ENCODE measurements around the gene PROSER1. TPM values are rescaled to one million over a fixed set of nuclear protein-coding genes. Genes with fewer than 3 reads are reported as not detected.

PROSER1 gene
- total and polyA plus RNA-seq, 10 of the 15 experiments (the other 5 are each of a cell fraction or from before 2014, with no cell fraction given): 14.3 to 66.0 (median 26.9) TPM

DNA sequence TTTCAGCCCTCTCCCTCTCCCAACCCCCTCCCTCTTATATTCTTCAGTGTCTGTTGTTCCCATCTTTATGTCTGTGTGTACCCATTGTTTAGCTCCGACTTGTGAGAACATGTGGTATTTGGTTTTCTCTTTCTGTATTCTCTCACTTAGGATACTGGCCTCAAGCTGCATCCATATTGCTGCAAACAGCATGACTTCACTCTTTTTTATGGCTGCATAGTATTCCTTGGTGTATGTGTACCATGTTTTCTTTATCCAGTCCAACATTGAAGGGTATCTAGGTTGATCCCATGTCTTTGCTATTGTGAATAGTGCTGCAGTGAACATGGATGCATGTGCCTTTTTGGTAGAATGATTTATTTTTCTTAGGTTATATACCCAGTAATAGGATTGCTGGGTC is 18.1 kb upstream of the PROSER1 start (continued):
- TF ChIP-seq, protein P1, sequence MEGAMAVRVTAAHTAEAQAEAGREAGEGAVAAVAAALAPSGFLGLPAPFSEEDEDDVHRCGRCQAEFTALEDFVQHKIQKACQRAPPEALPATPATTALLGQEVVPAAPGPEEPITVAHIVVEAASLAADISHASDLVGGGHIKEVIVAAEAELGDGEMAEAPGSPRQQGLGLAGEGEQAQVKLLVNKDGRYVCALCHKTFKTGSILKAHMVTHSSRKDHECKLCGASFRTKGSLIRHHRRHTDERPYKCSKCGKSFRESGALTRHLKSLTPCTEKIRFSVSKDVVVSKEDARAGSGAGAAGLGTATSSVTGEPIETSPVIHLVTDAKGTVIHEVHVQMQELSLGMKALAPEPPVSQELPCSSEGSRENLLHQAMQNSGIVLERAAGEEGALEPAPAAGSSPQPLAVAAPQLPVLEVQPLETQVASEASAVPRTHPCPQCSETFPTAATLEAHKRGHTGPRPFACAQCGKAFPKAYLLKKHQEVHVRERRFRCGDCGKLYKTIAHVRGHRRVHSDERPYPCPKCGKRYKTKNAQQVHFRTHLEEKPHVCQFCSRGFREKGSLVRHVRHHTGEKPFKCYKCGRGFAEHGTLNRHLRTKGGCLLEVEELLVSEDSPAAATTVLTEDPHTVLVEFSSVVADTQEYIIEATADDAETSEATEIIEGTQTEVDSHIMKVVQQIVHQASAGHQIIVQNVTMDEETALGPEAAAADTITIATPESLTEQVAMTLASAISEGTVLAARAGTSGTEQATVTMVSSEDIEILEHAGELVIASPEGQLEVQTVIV (IDR thresholded peaks at IDR 0.05; ENCODE audit: borderline replicate concordance, partially characterized antibody): no peak
- no peak for TF ChIP-seq SUZ12 (IDR thresholded peaks at IDR 0.05; ENCODE audit: unreplicated experiment)

DNA sequence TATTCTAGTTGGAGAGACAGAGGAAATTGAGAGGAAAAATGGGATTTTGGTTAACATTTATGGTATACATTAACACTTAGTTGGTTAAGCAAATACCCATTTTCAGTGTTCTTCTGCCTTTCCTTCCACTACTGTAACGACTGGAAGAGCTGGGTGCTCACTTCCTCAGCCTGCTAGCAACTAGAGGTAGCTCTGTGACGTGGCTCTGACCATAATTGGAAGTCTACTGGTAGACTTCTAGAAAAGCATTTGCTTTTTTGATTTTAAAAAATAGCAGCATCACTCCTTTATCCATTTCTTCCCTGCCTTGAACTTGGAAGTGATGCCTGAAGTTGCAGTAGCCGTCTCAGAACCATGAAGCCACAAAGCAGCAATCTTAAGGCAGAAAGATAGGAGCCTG is 16.2 kb upstream of the PROSER1 start:
- CTCF ChIA-PET: interaction anchor here (1.0 to 2.5 kb wide), 3 partner anchors 558 to 617 kb away, joined by 3 to 8 read pairs (median 3); no protein-coding TSS in a partner anchor
- Histone ChIP-seq H3K36me3 (ENCODE audit: control insufficient read depth in 2 of 2, insufficient read depth in 2 of 2, low read length in 1 of 2) (0 out of 4 replicates have a peak, but pooled peaks cover 0 to 3% of the 10 kb centered on the region in 2 experiments), H3K27ac (ENCODE audit: control insufficient read depth, insufficient read depth) (no peak overlapping the region), H3K9me3 (replicated peaks; ENCODE audit: control insufficient read depth, insufficient read depth, low read length) (no peaks in the 10 kb centered on the region; the same call in 2 of the 3 replicates), H3K27me3 (replicated peaks in 1 of 2; ENCODE audit: control insufficient read depth in 2 of 2, insufficient read depth in 2 of 2, low read length in 1 of 2) (no peaks in the 10 kb centered on the region), H3K4me1 (ENCODE audit: control insufficient read depth, insufficient read depth, low read length) (no peaks in the 10 kb centered on the region), H3K79me2 (ENCODE audit: control insufficient read depth, insufficient read depth, low read length) (no peaks in the 10 kb centered on the region), H2AFZ (ENCODE audit: control insufficient read depth, low read depth, low read length) (no peak overlapping the region), H3K9ac (ENCODE audit: control insufficient read depth, insufficient read depth, low read length) (no peak overlapping the region), H3K4me2 (ENCODE audit: control insufficient read depth, insufficient read depth) (no peak overlapping the region), H3K4me3 (no peak overlapping the region), H4K20me1 (ENCODE audit: control insufficient read depth, insufficient read depth) (no peaks in the 10 kb centered on the region; the same call in 1 of the 2 replicates)
- TF ChIP-seq MXI1 (IDR thresholded peaks at IDR 0.05; ENCODE audit: low read depth, low read length): no peak
- peak; percentile 59; the same call in 1 of the 2 replicates for TF ChIP-seq SPI1 (IDR thresholded peaks at IDR 0.05; ENCODE audit: borderline replicate concordance, insufficient read depth, low read depth, low read length)
- ATAC-seq: peak; percentile 63
- RAD21 ChIA-PET (ENCODE audit: unreplicated experiment): interaction anchor here (1.1 to 1.3 kb wide), 3 partner anchors 206 to 558 kb away, joined by 3 read pairs; no protein-coding TSS in a partner anchor
- WGBS (ENCODE audit: insufficient coverage, insufficient replicate concordance, low lambda C conversion rate, missing lambda C conversion rate): 59% methylated on average over 3 of the region's 3 CpGs
- BruUV-seq (replicated peaks): no TSS peak
- POLR2A ChIA-PET: no interaction called here
- no peak for FAIRE-seq
- no peak for DNase-seq (ENCODE audit: low read depth, low spot score)
- SMC1A ChIA-PET (ENCODE audit: uncharacterized antibody, unreplicated experiment): interaction anchor here (0.9 kb wide), 1 partner anchor 558 kb away, joined by 3 read pairs; no protein-coding TSS in a partner anchor
- in situ Hi-C loops (cut with MboI): loop anchor here (5.0 to 25.0 kb wide), 2 partner anchors 48 to 1633 kb away; no protein-coding TSS in a partner anchor
- intact Hi-C loops (cut with micrococcal nuclease; ENCODE audit: unreplicated experiment): no loop called here

Data from GM12878 (cell line).